DOHH2 (cell line): ENCODE measurements around the gene ZNF124.

Source experiments
- H3F3A ChIP-seq: fragments of 200-600 bp; sonication (generic), shearing (Covaris generic); 2 replicates; pipeline ENCODE4 v1.6.0; 2016; ENCODE audit warnings: antibody characterized with exemption, mild to moderate bottlenecking; ENCODE audit not compliant: control insufficient read depth, insufficient read depth
- H3K27ac ChIP-seq: fragments of 200-600 bp; sonication (generic); 2 replicates; pipeline ENCODE4 v1.5.1; 2014; ENCODE audit warnings: low read depth, mild to moderate bottlenecking, low read length, moderate library complexity
- H3K27me3 ChIP-seq: fragments of 200-600 bp; sonication (generic); 2 replicates; pipeline ENCODE4 v1.6.1; 2014; ENCODE audit warnings: mild to moderate bottlenecking, low read length, mixed read lengths; ENCODE audit not compliant: control insufficient read depth
- H3K36me3 ChIP-seq: fragments of 200-600 bp; sonication (generic); 2 replicates; pipeline ENCODE4 v1.6.1; 2014; ENCODE audit warnings: mild to moderate bottlenecking, low read length, moderate library complexity, mixed read lengths; ENCODE audit not compliant: control insufficient read depth
- H3K4me1 ChIP-seq: fragments of 200-600 bp; sonication (generic); 2 replicates; pipeline ENCODE4 v1.6.1; 2014; ENCODE audit warnings: mild to moderate bottlenecking, low read length, mixed read lengths; ENCODE audit not compliant: control insufficient read depth
- H3K4me2 ChIP-seq: fragments of 200-600 bp; sonication (generic); 2 replicates; pipeline ENCODE4 v1.6.0; 2014; ENCODE audit warnings: mild to moderate bottlenecking, low read length, moderate library complexity
- H3K4me3 ChIP-seq: fragments of 200-600 bp; sonication (generic); 2 replicates; pipeline ENCODE4 v1.5.1; 2014; ENCODE audit warnings: mild to moderate bottlenecking, low read length, mixed read lengths
- H3K79me2 ChIP-seq: fragments of 200-600 bp; sonication (generic); 2 replicates; pipeline ENCODE4 v1.6.1; 2014; ENCODE audit warnings: mild to moderate bottlenecking, low read length, mixed read lengths; ENCODE audit not compliant: control insufficient read depth
- H3K9me2 ChIP-seq: fragments of 200-600 bp; sonication (generic); replicated peaks from 2 replicates; pipeline ENCODE4 v1.6.1; 2014; ENCODE audit warnings: mild to moderate bottlenecking, low read length, mixed read lengths; ENCODE audit not compliant: control insufficient read depth
- H3K9me3 ChIP-seq: fragments of 200-600 bp; sonication (generic); 2 replicates; pipeline ENCODE4 v1.6.1; 2014; ENCODE audit warnings: antibody characterized with exemption, low read length, mixed read lengths; ENCODE audit not compliant: control insufficient read depth, insufficient read depth
- H4K20me1 ChIP-seq: fragments of 200-600 bp; sonication (generic); 2 replicates; pipeline ENCODE4 v1.6.0; 2014; ENCODE audit warnings: low read depth, mild to moderate bottlenecking, antibody characterized with exemption, low read length, moderate library complexity; ENCODE audit not compliant: control insufficient read depth, insufficient read depth
- EZH2phosphoT487 ChIP-seq: fragments of 200-600 bp; sonication (generic); IDR thresholded peaks from 2 replicates; pipeline ENCODE4 v1.6.1; 2017; ENCODE audit warnings: borderline replicate concordance, mild to moderate bottlenecking, antibody characterized with exemption, low read length, moderate library complexity, mixed read lengths
- TF ChIP-seq, protein P1 (sequence below): fragments of 200-600 bp; sonication (generic); IDR thresholded peaks from one replicate; pipeline ENCODE4 v1.5.1; 2014; ENCODE audit warnings: antibody characterized with exemption, mild to moderate bottlenecking, low read depth, low read length; ENCODE audit not compliant: poor library complexity, severe bottlenecking

The ZNF124 gene

DNA sequence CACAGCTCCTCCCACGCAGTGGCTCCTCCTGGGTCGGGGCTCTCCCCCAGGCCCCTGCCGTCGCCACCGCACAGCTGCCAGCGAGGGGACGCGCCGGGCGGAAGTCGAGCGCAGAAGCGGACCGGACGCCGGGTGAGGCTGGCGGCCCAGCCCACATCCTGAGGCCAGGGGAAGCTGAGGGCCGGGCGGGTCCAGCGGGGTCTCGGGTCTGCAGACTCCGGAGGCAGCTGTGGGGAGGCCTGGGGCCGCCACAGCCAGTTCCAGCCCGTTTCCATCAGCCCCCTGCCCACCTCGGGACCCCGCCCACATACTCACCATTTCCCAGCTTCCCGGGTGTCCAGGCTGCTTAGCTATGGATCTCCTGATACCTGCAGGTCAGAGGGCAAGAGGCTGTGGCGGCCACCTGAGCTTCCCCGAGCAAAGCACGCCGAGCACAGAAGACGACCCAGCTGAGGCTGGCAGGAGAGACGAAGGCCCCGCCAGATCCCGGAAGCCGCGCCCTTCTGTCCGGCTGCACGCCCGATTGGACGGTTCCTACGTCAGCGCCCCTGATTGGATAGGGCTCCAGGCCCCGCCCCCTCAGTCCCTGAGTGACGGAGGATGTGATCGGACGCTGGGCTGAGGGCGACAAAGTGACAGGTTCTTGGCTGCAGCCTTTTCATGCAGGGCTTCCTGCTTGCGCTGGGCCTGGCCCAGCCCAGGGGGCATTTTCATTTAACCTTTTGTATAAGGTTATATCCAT lies 38.7 kb upstream of the ZNF124 start:
- peak overlapping the region; percentile 60 for H3K27ac ChIP-seq
- peaks cover 51% of the 10 kb centered on the region for H3K79me2 ChIP-seq
- TF ChIP-seq, protein P1, sequence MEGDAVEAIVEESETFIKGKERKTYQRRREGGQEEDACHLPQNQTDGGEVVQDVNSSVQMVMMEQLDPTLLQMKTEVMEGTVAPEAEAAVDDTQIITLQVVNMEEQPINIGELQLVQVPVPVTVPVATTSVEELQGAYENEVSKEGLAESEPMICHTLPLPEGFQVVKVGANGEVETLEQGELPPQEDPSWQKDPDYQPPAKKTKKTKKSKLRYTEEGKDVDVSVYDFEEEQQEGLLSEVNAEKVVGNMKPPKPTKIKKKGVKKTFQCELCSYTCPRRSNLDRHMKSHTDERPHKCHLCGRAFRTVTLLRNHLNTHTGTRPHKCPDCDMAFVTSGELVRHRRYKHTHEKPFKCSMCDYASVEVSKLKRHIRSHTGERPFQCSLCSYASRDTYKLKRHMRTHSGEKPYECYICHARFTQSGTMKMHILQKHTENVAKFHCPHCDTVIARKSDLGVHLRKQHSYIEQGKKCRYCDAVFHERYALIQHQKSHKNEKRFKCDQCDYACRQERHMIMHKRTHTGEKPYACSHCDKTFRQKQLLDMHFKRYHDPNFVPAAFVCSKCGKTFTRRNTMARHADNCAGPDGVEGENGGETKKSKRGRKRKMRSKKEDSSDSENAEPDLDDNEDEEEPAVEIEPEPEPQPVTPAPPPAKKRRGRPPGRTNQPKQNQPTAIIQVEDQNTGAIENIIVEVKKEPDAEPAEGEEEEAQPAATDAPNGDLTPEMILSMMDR = no peak
- no peak for TF ChIP-seq EZH2phosphoT487
- no peaks in the 10 kb centered on the region for H3F3A ChIP-seq
- H3K36me3 ChIP-seq = peaks cover 42% of the 10 kb centered on the region
- peaks cover 33% of the 10 kb centered on the region for H3K4me1 ChIP-seq
- peak overlapping the region; percentile 96 for H3K4me3 ChIP-seq
- no peaks in the 10 kb centered on the region for H3K9me3 ChIP-seq
- peaks cover 13% of the 10 kb centered on the region for H4K20me1 ChIP-seq
- H3K9me2 ChIP-seq = no peaks in the 10 kb centered on the region
- peak overlapping the region; percentile 90 for H3K4me2 ChIP-seq
- H3K27me3 ChIP-seq = no peaks in the 10 kb centered on the region

DNA sequence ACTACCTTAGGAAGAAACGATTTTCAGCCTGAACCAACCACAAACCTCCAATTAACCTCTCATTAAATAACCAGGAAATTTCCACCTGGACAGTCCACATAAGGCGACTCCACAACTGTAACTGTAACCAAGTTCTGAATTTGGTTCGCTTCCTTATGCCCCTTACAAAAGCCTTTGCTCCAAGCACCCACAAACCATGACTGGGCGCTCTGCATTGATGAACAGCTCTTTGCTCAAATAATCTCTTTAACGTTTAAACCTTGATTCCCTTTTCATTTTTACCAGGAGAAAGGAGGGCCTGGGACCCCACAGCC lies 38.2 kb upstream of the ZNF124 start:
- H3K4me1 ChIP-seq = peaks cover 33% of the 10 kb centered on the region
- no peak for TF ChIP-seq EZH2phosphoT487
- TF ChIP-seq, protein P1 = no peak
- peak overlapping the region; percentile 60; the same call in 1 of the 2 replicates for H3K27ac ChIP-seq
- no peaks in the 10 kb centered on the region for H3K27me3 ChIP-seq
- H3K4me2 ChIP-seq = peak overlapping the region; percentile 90
- H3K36me3 ChIP-seq = peaks cover 42% of the 10 kb centered on the region
- H3K9me2 ChIP-seq = no peaks in the 10 kb centered on the region
- H3K9me3 ChIP-seq = no peaks in the 10 kb centered on the region
- peak overlapping the region; percentile 96 for H3K4me3 ChIP-seq
- peaks cover 57% of the 10 kb centered on the region for H3K79me2 ChIP-seq
- H4K20me1 ChIP-seq = peaks cover 13% of the 10 kb centered on the region
- H3F3A ChIP-seq = no peaks in the 10 kb centered on the region

GRCh38 chr1:247209396-247209795 lies 37.6 kb upstream of the ZNF124 start:
- H3K4me2 ChIP-seq = peak overlapping the region; percentile 90
- H3K9me3 ChIP-seq = no peaks in the 10 kb centered on the region
- no peaks in the 10 kb centered on the region for H3F3A ChIP-seq
- H3K4me1 ChIP-seq = peaks cover 33% of the 10 kb centered on the region
- TF ChIP-seq EZH2phosphoT487 = no peak
- TF ChIP-seq, protein P1 = no peak
- H3K27me3 ChIP-seq = no peaks in the 10 kb centered on the region
- H3K9me2 ChIP-seq = no peaks in the 10 kb centered on the region
- H3K27ac ChIP-seq = no peak overlapping the region
- H3K36me3 ChIP-seq = peaks cover 44% of the 10 kb centered on the region
- peaks cover 63% of the 10 kb centered on the region for H3K79me2 ChIP-seq
- H4K20me1 ChIP-seq = peaks cover 13% of the 10 kb centered on the region
- H3K4me3 ChIP-seq = peak overlapping the region; percentile 96
